GM12878 (cell line): ENCODE measurements around the gene CSH2. TPM values are rescaled to one million over a fixed set of nuclear protein-coding genes. Genes with fewer than 3 reads are reported as not detected.

Experiments
- ATAC-seq: fragments of 200-7000 bp; cut with Tn5 transposase; 3 replicates; pipeline ENCODE4 v1.9.1; 2020; ENCODE audit warnings: mild to moderate bottlenecking, moderate library complexity
- BruUV-seq: library from RNA; stranded (reverse); fragments of 400-500 nt; replicated peaks from 2 replicates; lab custom pipeline; 2021; lab: Mats Ljungman, UMichigan
- CTCF ChIA-PET: fragments of 300-600 bp; sonication (Branson Sonifier 250); formaldehyde crosslinking; extraction: SDS; loops from one replicate; lab custom pipeline; 2021; ENCODE audit warnings: inconsistent platforms; lab: Yijun Ruan, JAX
- POLR2A ChIA-PET: fragments of 350-600 bp; formaldehyde crosslinking; extraction: SDS; loops from one replicate; lab custom pipeline; 2021; ENCODE audit warnings: inconsistent platforms; lab: Charles Lee
- RAD21 ChIA-PET: fragments of 300-600 bp; sonication (Branson Sonifier 250); formaldehyde crosslinking; loops from one replicate; lab custom pipeline; 2023; ENCODE audit warnings: antibody characterized with exemption; ENCODE audit not compliant: unreplicated experiment; lab: Charles Lee
- SMC1A ChIA-PET: fragments of 300-600 bp; sonication (Branson Sonifier 250); formaldehyde crosslinking; loops from one replicate; lab custom pipeline; 2023; ENCODE audit not compliant: unreplicated experiment, uncharacterized antibody; lab: Charles Lee
- DNase-seq: peaks from one replicate; pipeline ENCODE4 v3.0.0-alpha.2; 2011; ENCODE audit warnings: low read depth, low spot score
- FAIRE-seq: peaks from 3 replicates; lab custom pipeline; 2011; peaks lifted over from hg19 to GRCh38; lab: Jason Lieb, UNC
- H2AFZ ChIP-seq: 2 replicates; pipeline ENCODE4 v1.6.0; 2011; ENCODE audit warnings: low read depth, low read length, control low read depth; ENCODE audit not compliant: control insufficient read depth
- H3K27ac ChIP-seq: 2 replicates; pipeline ENCODE4 v1.5.1; 2011; ENCODE audit warnings: control low read depth; ENCODE audit not compliant: control insufficient read depth, insufficient read depth
- H3K27me3 ChIP-seq, 2 experiments: replicated peaks in 1 of 2; 2 replicates each; pipeline versions ENCODE4 v1.6.0 to v1.6.1; 2011; ENCODE audit warnings: low read length in 1 of 2; ENCODE audit not compliant: control insufficient read depth in 2 of 2, insufficient read depth in 2 of 2
- H3K36me3 ChIP-seq, 2 experiments: 2 replicates each; pipeline ENCODE4 v1.5.1; 2011; ENCODE audit warnings: low read length in 1 of 2; ENCODE audit not compliant: control insufficient read depth in 2 of 2, insufficient read depth in 2 of 2
- H3K4me1 ChIP-seq: 2 replicates; pipeline ENCODE4 v1.6.1; 2011; ENCODE audit warnings: mild to moderate bottlenecking, low read length, moderate library complexity, mixed read lengths; ENCODE audit not compliant: control insufficient read depth, insufficient read depth
- H3K4me2 ChIP-seq: 2 replicates; pipeline ENCODE4 v1.6.0; 2011; ENCODE audit warnings: control low read depth; ENCODE audit not compliant: control insufficient read depth, insufficient read depth
- H3K4me3 ChIP-seq: fragments of 200-600 bp; sonication (generic); 2 replicates; pipeline ENCODE4 v1.5.1; 2016
- H3K79me2 ChIP-seq: 2 replicates; pipeline ENCODE4 v1.6.0; 2011; ENCODE audit warnings: low read length; ENCODE audit not compliant: control insufficient read depth, insufficient read depth
- H3K9ac ChIP-seq: 2 replicates; pipeline ENCODE4 v1.8.0; 2011; ENCODE audit warnings: low read length, control low read depth, mixed read lengths; ENCODE audit not compliant: control insufficient read depth, insufficient read depth
- H3K9me3 ChIP-seq: replicated peaks from 3 replicates; pipeline ENCODE4 v1.5.1; 2011; ENCODE audit warnings: mild to moderate bottlenecking, low read length; ENCODE audit not compliant: control insufficient read depth, insufficient read depth
- H4K20me1 ChIP-seq: 2 replicates; pipeline ENCODE4 v1.6.0; 2011; ENCODE audit not compliant: control insufficient read depth, insufficient read depth
- BRCA1 ChIP-seq: IDR thresholded peaks from 2 replicates; pipeline ENCODE4 v1.6.1; 2011; ENCODE audit warnings: low read depth, low read length, improper control_type of control experiment
- EP300 ChIP-seq, 2 experiments: fragments of 150-350 bp in 1 of 2; IDR thresholded peaks; 2 replicates each; pipeline ENCODE4 v1.6.1; 2011 to 2012; ENCODE audit warnings: low read depth in 2 of 2, low read length in 2 of 2, borderline replicate concordance in 1 of 2, improper control_type of control experiment in 1 of 2, inconsistent platforms in 1 of 2; ENCODE audit not compliant: control insufficient read depth in 1 of 2
- FOXK2 ChIP-seq: fragments of 450-650 bp; IDR thresholded peaks from 2 replicates; pipeline ENCODE4 v1.6.1; 2017; ENCODE audit warnings: mild to moderate bottlenecking, moderate library complexity
- PML ChIP-seq: IDR thresholded peaks from 2 replicates; pipeline ENCODE4 v1.6.1; 2012; ENCODE audit warnings: low read length, inconsistent platforms
- POLR2AphosphoS5 ChIP-seq: IDR thresholded peaks from 2 replicates; pipeline ENCODE4 v1.6.1; 2011; ENCODE audit warnings: mild to moderate bottlenecking, low read length, inconsistent platforms
- RELB ChIP-seq: fragments of 450-650 bp; IDR thresholded peaks from 2 replicates; pipeline ENCODE4 v1.6.1; 2017; ENCODE audit warnings: low read depth, mild to moderate bottlenecking, moderate library complexity
- WGBS: methylation state at CpG from one replicate; pipeline ENCODE4 v1.1.6; 2016; ENCODE audit warnings: low lambda C conversion rate; ENCODE audit not compliant: insufficient replicate concordance, insufficient coverage; ENCODE audit errors: missing lambda C conversion rate; 5-methylcytosine and 5-hydroxymethylcytosine counted together
- in situ Hi-C: fragments of 300-500 bp; cut with MboI; formaldehyde crosslinking; loops from 9 replicates; pipeline ENCODE4 v1.14.3; 2018; ENCODE audit warnings: mixed read lengths
- intact Hi-C: fragments of 100-400 bp; cut with micrococcal nuclease; formaldehyde crosslinking; loops from one replicate; pipeline ENCODE4 v1.14.2; 2022; ENCODE audit not compliant: unreplicated experiment
- polyA plus RNA-seq, 11 experiments: library from polyadenylated mRNA; depleted of rRNA in 4 of 11; unstranded in 6 of 11; stranded (reverse) in 5 of 11; fragments of >200 nt; fragmentation: Nextera tagmentation in 4 of 11; fragmentation: Illumina TruSeq in 1 of 11; extraction: Ambion mirVana in 4 of 11; extraction: Trizol in 1 of 11; gene quantifications; 1 replicate in 1 of 11; 2 replicates in 10 of 11; pipeline versions ENCODE4 v1.2.1 to v1.2.3, GENCODE V29; 2011 to 2016; ENCODE audit warnings: inconsistent platforms in 2 of 11, missing spikeins in 2 of 11, low read depth in 1 of 11
- total RNA-seq, 4 experiments: library from RNA; depleted of rRNA in 3 of 4; stranded (reverse); fragments of >200 nt in 3 of 4; fragmentation: Illumina TruSeq in 1 of 4; extraction: Trizol in 1 of 4; gene quantifications; 2 replicates each; pipeline versions ENCODE4 v1.2.1 to v1.2.3, GENCODE V29; 2013 to 2021

Gene CSH2
- total and polyA plus RNA-seq, 10 of the 15 experiments (the other 5 are each of a cell fraction or from before 2014, with no cell fraction given), result not detected

DNA sequence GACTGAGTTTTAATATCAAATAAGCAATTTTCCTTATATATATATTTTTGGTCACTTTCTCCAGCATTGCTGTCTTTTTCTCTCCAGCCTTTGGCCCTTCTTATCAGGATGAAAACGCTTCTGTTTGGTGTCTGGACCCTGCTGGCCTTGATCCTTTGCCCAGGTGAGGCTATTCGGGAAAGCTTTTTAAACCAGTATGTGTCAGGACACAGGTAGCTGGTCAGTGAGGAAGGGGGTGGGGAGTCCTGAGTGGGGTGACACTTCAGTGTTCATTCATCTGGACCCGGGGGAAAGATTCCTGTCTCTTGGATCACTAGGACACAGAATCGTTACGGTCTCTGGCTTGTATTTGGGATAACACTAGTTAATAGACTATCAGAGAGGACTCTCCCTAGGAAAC, 18.8 kb downstream of the CSH2 start:
- BruUV-seq, result no TSS peak
- in situ Hi-C loops, result no loop called here
- H3K4me3 ChIP-seq, result no peak overlapping the region
- H3K27me3 ChIP-seq, result peaks cover 0 to 1% of the 10 kb centered on the region in 2 experiments; a peak in 1 of 4 replicates
- no peak overlapping the region for H3K27ac ChIP-seq
- POLR2A ChIA-PET, result no interaction called here
- no peak overlapping the region for H3K9ac ChIP-seq
- no peaks in the 10 kb centered on the region for H3K79me2 ChIP-seq
- RAD21 ChIA-PET, result no interaction called here
- intact Hi-C loops, result no loop called here
- no peaks in the 10 kb centered on the region for H3K4me1 ChIP-seq
- no peak for ATAC-seq
- H2AFZ ChIP-seq, result no peak overlapping the region
- no peak for FAIRE-seq
- WGBS, result 54% methylated on average over 5 of the region's 5 CpGs
- DNase-seq, result no peak
- SMC1A ChIA-PET, result no interaction called here
- H3K4me2 ChIP-seq, result no peak overlapping the region
- H4K20me1 ChIP-seq, result no peaks in the 10 kb centered on the region
- no peaks in the 10 kb centered on the region for H3K36me3 ChIP-seq
- H3K9me3 ChIP-seq, result no peaks in the 10 kb centered on the region
- CTCF ChIA-PET, result interaction anchor here (0.8 to 3.0 kb wide), 3 partner anchors 11 to 83 kb away, joined by 3 to 16 read pairs (median 4); no protein-coding TSS in a partner anchor
- TF ChIP-seq POLR2AphosphoS5, result no peak
- TF ChIP-seq EP300 (IDR thresholded peaks at IDR 0.05; ENCODE audit: borderline replicate concordance in 1 of 2, control insufficient read depth in 1 of 2, low read depth in 2 of 2, low read length in 2 of 2), result no peak
- no peak for TF ChIP-seq BRCA1
- no peak for TF ChIP-seq RELB
- TF ChIP-seq FOXK2, result no peak
- no peak for TF ChIP-seq PML
- TF ChIP-seq, all 136 proteins: peak for 0
